HepG2 (cell line): ENCODE data around the gene ZBTB22.

Source experiments
- CTCF ChIP-seq: sonication (generic); formaldehyde crosslinking; IDR thresholded peaks from 2 replicates; pipeline ENCODE4 v1.5.0; 2020; ENCODE audit warnings: mild to moderate bottlenecking, missing genetic modification reagents, moderate library complexity
- MYC ChIP-seq: sonication (generic); formaldehyde crosslinking; IDR thresholded peaks from 2 replicates; pipeline ENCODE4 v1.9.0; 2021; ENCODE audit warnings: missing genetic modification reagents, borderline replicate concordance
- POLR2AphosphoS5 ChIP-seq: IDR thresholded peaks from 2 replicates; pipeline ENCODE4 v1.6.1; 2012; ENCODE audit warnings: low read depth, low read length
- PRMT3 ChIP-seq: sonication (generic); formaldehyde crosslinking; IDR thresholded peaks from 2 replicates; pipeline ENCODE4 v1.8.1; 2022; ENCODE audit warnings: low read depth, mild to moderate bottlenecking, moderate library complexity, missing genetic modification reagents, borderline replicate concordance
- USF2 ChIP-seq, 2 experiments: sonication (generic) in 1 of 2; formaldehyde crosslinking in 1 of 2; IDR thresholded peaks; 2 replicates each; pipeline versions ENCODE4 v1.5.1 to v1.6.1; 2011 to 2020; ENCODE audit warnings: borderline replicate concordance in 1 of 2, low read depth in 1 of 2, low read length in 1 of 2, mild to moderate bottlenecking in 1 of 2, missing genetic modification reagents in 1 of 2, moderate library complexity in 1 of 2
- TF ChIP-seq, protein P1 (sequence below): sonication (generic); formaldehyde crosslinking; IDR thresholded peaks from 2 replicates; pipeline ENCODE4 v1.4.0; 2020; ENCODE audit warnings: missing genetic modification reagents

- no peak for TF ChIP-seq POLR2AphosphoS5
- TF ChIP-seq, protein P1, sequence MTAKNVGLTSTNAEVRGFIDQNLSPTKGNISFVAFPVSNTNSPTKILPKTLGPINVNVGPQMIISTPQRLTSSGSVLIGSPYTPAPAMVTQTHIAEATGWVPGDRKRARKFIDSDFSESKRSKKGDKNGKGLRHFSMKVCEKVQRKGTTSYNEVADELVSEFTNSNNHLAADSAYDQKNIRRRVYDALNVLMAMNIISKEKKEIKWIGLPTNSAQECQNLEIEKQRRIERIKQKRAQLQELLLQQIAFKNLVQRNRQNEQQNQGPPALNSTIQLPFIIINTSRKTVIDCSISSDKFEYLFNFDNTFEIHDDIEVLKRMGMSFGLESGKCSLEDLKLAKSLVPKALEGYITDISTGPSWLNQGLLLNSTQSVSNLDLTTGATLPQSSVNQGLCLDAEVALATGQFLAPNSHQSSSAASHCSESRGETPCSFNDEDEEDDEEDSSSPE (CRISPR knock-in tag) = no peak
- no peak for TF ChIP-seq CTCF (CRISPR knock-in tag)
- no peak for TF ChIP-seq MYC (CRISPR knock-in tag)
- TF ChIP-seq PRMT3 (CRISPR knock-in tag) = no peak
- no peak for TF ChIP-seq USF2 (IDR thresholded peaks at IDR 0.05; ENCODE audit: low read depth, low read length)
- TF ChIP-seq USF2 (CRISPR knock-in tag; IDR thresholded peaks at IDR 0.05; ENCODE audit: borderline replicate concordance) = no peak
Measured at GRCh38 chr6:33294086-33294823, 23.3 kb downstream of the ZBTB22 start.
